ENCODE measurements around the gene DAB1.
A peak's percentile ranks its signal among the peaks of the same experiment; 100 is the strongest.

Gene DAB1

DNA sequence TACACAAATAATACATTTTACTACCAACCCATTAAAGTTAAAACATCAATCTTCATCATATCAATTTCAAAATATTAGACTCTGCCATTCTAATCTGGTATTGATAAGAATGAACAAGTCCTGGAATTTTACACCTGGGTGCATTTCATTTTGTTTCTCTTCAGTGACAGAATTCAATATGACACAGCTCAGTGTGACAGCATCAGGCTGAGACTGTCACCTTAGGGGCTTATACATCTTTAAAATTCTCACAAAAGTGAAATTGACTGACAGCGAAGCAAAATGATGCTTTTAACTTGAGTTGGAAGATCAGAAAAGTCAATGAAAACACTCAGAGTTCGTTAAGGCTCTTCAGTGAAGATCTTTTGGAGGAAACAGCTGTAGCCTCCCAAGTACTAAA is 213.0 kb downstream of the DAB1 start:
- no peak for DNase-seq

DNA sequence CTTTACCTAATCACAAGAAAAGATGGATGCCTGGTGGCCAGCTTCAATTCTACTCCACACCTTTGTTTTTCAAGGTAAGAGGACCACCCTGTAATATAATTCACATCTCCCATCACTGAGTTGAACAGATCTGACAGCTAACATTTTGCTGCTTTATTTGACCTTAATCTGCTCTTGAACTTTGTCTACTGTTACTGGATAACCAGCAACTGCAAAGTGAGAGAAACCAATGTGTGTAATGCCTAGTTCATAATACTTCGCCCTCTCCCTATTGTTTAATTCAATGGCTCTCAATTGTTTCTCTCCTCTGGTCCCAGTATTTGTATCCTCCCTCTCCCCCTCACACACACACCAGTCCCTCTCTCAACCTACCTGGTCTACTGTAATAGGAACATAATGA is 214.4 kb downstream of the DAB1 start:
- DNase-seq = no peak

DNA sequence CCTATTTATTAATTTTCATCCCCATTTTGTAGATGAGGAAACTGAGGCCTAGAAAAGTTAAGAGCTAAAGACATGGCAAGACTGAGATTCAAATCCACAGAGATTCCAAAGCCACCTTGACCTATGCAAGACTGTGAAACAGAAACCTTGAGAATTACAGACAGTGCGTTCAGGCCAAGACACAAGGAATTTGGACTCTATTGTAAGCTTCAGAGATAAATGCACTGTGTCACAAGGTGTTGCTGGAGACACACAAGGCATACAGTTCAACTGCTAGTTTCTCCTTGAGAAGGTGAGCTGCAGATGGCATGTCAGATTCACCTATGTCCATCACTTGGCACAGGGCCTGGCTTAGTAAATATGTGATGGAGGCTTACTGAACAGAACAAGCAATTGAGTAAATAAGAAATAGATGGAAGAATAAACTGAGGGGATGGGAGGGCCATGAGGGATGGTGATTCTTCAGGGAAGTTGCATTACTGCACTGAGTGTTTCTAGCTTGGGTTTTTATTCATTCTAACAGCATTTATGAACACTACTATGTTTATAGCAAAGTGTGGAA is 215.0 kb downstream of the DAB1 start:
- DNase-seq = no peak

DNA sequence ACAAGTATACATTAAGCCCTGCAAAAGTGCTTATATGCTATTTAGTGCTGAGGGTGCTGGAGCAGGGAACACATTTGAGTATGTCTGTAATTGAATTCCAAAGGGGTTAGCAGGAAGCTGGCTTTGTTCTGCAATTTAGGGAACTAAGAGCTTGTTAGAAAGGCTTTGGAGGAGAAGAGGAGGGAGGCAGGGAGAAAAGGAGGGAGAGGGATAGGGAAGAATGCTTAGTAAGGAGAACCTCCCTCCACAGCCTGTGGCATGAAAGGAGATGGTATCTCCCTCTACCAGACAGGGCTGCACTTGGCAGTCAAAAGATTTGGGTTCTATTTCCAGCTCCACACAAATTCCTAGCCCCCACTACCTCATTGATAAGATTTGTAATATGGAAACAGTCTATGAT is 217.8 kb downstream of the DAB1 start:
- DNase-seq = no peak

DNA sequence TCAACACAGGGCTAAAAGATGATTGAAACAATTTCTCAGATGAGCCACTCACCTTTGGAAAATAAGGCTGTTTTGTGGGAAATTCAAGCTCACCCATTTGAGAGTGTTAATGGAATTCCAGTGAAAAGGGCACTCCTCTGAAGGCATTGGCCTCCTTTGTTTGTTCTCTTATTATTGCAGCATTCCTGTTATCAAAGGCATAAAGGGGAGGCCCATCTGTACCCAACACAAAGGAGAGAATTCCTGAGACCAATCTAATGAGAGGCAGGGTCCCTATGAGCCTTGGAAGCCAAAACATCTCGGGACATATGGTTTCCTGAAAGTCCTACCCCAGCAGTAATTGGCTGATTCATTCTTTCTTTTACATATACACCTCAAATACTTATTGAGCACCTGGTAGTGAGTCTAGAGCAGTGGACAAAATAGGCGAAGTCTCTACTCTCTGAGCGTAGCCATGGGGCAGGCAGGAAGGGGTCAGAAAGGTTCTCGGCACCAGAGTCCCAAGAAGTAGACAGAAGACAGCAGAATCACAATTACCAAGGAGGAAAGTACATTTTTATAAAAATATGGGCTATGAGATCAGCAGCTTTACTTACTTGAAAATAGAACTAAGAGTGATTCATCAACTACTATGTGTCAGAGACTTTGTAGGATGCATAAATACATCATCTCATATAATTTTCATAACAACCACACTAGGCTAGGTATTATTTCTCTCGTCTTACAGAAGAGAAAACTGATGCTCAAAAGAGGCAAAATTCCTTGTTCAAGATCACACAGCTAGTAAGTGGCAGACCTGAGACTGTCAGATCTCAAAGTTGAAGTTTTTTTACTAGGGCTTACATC is 218.7 kb downstream of the DAB1 start:
- DNase-seq = no peak

DNA sequence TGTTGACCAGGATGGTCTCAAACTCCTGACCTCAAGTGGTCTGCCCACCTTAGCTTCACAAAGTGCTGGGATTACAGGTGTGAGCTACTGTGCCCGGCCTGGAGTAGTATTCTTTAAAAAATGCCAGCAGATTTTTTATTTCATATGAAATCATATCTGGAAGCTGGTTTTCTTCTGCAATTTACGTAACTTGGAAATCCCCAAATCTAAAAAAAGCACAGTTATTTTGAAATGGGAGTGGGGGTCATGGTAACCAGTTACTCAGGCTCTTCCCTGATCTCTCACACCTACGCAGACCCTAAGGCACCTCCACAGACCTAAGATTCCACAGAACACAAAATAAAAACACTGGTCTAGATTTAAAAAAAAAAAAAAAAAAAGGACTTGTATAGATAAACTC is 219.8 kb downstream of the DAB1 start:
- no peak for DNase-seq

DNA sequence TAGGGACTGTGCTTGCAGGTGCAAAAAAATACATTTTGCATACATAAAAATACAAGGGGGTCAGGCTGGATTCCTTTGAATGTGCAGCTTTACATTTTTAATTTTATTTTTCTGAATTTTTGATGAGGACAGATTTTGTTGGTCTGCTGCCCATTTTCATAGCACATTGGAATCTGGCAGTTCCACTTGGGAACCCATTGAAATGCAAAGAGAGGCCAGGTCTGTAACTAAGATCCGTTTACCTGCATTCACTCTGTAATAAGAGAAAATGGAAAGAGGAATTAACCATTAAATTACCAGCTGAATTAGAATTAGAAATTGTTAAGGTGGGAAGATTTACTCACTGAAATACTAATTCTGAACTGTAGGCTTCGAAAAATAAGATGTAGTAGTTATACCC is 221.6 kb downstream of the DAB1 start:
- no peak for DNase-seq

DNA sequence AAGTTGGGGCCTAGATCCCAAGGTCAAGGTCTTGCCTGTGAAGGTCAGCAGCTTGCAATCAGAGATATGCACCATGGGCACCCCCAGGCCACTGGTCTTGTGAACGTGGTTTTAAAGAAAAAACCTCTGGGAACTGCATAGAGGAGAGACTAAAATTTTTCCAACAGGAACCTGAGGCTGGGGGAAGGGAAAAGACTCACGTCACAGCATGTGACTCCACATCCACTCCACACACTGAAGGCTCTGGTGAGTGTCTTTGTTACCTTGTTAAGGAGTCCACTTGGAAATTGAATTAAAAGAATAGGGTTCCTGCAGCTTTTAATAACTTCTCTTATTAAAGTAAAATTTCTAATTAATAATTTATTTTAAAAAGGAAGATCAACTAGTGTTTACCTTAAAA is 224.9 kb downstream of the DAB1 start:
- DNase-seq = no peak

DNA sequence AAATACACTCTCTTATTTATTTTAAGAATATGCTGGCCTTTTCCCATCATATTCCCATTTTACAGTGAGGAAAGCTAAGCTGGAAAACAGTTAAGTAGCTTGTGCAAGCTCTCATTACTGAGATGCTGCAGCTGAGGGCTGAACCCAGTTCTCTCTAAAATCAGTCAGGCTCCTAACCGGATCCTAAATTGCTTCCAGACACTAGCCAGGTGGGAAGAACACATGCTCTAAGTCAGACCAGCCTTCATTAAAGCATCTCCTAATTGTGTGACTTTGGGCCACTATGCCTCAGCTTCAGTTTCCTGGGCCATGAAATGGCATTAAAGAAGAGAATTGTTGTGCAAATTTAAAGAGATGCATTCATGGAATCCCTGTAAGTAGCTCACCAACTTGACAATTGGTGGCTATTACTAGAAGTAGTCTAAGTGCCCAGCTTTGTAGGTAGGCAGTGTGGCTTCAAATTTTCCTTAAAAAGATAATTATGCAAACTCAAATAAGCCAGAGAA is 228.4 kb downstream of the DAB1 start:
- DNase-seq = no peak

DNA sequence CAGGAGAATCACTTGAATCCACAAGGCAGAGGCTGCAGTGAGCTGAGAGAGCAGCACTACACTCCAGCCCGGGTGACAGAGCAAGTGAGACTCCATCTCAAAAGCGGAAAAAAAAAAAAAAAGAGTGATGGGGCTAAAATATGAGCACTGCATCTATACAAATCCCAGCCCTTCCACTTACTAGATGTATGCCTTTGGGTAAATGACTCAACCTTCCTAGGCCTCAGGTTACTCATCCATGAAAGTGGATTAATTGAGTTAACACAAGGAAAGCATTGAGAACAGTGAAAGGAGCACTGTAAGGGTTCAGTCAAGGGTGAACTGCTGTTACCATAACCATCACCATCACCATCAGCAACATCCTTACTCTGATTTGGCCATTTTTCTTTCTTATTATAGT is 231.6 kb downstream of the DAB1 start:
- DNase-seq = no peak

DNA sequence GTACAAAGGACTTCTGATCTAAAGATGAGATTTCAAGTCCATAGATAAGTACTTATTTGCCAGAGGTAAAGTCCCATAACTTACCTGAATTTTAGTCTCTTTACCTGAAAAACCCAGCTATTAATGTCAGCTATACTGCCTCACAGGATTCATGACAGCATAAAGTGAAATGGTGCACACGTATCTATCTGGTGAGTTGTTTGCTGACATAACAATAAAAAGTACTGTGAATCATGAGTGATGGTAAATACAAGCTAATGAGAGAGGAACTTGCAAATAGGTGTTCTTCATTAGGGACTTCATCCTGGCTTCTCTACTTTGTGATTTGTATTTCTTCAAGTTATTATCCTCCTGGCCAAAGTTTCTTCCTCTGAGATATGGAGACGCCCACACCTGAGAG is 233.0 kb downstream of the DAB1 start:
- no peak for DNase-seq

DNA sequence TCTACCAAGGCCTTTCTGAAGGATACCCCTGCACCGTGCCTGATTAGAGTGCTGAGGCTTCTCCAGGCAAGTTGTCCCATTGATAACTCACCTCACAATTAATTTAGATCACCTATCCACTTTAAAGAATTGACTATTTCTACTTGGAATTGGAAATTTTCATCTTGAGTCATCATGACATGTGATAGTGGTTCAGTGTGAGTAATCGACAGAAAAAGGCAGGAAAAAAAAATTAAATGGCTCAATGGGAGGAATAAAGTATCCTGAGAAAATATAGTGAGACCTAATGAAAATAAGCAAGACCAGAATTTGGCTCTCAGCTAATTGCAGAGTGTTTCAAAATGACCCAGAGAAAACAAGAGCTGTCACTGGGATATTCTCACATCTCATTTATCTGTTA is 235.7 kb downstream of the DAB1 start:
- DNase-seq = no peak

DNA sequence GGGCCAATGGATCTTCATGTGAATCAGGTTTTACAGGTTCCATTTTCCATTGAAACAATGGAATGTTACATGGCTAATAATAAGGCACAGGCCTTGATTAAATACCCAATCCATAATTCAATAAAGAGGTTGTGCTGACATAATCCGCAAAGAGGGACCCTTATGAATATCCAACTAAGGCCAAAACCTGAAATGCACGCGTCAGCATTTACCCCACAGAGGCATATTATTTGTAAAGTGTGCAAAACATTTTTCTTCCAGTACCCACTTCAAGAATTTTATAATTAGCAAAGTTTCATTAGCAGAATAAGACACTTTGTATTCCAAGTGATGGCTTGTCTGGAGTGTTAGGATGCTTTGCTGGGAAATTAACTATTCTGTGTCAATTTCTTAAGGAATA is 237.4 kb downstream of the DAB1 start:
- no peak for DNase-seq

DNA sequence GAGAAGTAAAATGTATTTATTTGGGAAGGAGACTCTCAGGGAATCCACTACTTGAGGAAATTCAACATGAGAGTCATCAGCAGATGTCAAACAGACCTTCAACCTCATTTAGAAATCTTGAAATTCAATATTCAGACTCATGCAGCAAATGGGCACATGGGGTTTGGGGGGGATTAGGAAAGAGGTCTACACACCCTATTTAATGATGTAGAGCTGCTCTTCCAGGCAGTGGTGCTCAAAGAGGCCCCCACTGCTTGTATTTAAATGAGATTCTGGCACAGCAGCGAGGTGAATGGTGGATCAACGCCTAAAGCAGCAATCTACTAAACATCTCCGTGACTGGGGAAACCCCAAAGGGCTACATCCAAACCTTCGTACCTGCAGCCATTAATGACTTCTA is 244.9 kb downstream of the DAB1 start:
- DNase-seq = no peak

DNA sequence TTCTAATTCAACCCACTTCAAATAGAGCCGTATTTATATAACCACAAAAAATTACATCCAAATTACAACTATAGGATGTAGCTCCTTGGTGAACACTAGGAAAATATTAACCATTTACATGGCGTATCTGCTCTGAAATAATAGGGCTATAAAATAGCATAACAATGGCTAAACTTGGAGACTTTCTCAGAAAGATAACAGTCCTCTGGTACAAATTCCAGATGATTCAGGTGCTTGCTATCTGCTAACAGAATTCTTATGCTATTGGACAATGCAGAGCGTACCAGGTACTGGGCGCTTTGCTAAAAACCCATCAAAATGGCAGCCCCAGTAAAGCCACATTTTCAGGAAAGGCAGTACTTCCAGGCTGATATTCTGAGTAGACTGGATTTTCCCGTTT is 248.4 kb downstream of the DAB1 start:
- no peak for DNase-seq

DNA sequence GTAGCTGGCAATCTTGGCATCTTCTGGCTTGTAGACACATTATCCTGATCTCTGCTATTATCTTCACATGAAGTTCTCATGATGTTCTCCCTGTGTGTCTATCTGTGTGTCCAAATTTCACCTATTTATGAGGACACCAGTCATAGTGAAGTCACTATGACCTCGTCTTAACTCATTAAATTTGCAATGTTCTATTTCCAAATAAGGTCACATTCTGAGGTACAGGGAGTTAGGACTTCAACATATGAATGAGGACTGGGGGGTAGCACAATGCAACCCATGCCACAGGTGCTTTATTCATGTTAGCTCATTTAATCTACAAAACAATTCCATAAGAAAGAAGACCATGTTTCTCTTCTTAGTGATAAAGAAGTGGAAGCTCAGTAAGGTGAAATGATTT is 251.8 kb downstream of the DAB1 start:
- DNase-seq = no peak

DNA sequence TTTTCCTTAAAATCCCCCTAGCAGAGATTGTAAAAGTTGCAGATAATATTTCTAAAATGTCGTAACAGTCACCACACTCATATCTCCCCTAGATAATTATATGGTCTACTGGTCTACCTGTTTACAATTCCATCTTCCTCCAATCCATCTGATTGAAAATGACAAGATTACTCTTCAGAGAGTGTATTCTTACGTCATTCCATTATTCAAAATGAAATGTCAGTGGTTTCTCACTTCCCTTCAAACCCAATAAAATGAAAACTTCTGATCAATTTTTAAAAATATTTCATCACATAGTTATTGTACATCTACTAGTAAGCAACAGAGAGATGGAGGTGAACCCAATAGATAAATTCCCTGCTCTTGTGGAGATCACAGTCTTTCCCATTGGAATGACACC is 255.9 kb downstream of the DAB1 start:
- DNase-seq = no peak

DNA sequence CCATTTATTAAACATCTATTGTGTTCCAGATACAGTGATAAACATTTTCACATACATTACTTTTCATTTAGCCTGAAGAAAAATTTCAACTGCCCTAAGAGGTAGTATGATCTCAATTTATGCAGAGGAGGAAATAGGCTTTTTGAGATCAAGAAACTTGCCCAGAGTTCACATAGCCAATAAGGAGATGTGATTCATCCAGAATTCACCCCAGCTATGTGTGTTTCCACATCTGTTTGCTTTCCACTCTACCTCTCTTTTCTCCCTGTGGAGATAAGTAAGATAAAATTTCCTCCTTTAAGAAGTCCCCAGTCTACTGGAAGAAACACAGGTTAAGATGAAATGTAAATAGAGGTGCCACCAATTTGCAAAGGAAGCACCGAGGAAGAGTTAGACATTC is 258.3 kb downstream of the DAB1 start:
- DNase-seq = no peak

DNA sequence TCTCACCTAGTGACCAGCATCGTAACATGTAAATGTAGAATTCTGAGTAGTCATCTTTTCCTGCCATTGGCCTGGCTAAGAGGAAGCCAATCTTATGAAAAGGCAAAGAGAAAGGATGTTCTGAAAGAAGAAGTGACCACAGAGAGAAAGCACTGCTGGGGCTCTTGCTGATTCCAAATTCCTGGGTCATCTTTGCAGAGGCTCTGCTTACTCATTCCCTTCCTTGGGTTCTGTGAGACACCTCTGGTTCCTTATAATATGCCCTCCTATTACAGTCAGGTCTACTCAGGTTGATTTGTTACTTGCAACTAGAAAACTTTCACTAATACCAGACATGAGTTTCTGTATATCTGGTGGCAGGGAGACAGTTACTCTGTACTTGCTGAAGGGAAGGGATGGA is 259.3 kb downstream of the DAB1 start:
- DNase-seq = no peak

DNA sequence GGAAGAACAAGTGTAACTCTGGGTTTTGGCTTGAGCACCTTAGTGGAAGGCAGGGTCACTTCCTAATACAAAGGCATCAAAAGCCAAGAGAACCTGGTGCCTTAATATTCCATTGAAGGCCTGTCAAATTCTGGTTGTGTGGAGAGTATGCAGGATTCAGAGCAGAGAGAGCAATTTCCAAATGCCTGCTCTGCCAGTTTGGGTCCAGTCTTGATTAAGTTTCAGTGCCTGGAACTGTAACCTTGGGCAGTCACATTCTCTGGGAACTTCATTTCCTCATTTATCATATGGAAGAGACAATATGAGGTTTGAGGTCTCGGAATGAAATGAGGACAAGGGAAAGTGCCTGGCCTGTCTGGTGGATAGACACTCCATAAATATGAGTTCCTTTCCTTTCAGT is 260.1 kb downstream of the DAB1 start:
- no peak for DNase-seq

DNA sequence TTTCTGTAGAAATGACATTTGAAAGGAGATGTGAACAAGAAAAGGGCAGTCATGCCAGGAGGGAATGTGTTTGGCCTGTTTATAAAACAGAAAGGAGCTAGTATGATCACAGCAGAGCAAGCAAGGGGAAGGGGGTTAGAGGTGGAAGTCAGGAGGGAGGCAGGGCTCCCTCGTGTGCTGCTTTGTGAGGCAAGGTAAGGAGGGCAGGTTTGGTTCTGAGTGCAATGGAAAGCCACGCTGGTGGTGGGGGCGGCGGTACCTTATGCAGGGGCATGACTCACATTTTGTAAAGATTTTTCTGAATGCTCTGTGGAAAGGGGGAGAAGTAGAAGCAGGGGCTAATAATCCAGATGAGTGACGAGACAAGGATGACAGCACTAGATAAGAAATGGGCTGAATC is 260.5 kb downstream of the DAB1 start:
- DNase-seq = no peak

DNA sequence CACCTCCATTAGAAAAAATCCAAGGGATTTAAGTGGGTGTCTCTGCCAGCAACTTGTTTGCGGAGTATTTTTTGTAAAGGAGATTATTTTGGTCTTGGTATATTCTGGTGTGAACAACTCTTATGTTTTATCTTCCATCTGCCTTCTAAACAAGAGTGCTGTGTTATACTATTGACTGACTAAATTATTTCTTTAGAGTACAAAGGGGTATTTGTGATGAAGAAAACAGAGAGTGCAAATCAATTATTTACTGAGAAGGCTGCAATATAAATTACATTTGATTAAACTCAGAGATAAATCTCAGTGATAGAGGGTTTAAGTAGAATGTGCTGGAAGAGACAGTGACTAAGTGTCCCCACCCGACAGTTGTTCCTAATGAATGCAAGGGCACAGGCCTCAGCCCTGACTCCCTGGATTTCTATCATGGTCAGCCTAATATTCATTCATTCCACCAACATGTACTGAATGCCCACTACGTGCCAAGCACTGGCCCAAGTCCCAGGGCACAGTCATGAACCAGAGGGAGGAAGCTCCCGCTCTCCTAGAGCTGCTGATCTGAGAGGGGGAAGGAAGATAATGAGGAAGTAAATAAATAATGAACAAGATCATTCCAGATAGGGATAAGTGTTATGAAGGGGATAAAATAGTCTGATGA is 261.1 kb downstream of the DAB1 start:
- DNase-seq = no peak

DNA sequence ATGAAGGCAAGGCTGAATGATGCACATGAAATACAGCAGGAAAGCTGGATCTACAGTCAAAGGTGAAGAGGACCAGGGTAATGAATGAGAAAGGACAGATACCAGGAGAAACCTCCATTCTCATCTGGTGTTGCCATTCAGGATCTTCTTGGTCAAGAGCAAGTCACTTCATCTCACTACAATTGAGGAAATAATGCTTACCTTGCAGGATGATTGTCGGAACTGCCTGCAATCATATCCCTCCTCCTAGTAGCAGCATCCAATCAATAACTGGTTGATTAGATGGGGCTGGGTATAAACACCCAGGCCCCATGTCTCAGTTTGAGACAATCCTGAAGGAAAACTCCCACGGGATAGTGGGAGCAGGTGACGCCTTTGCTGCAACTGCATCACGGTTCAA is 263.3 kb downstream of the DAB1 start:
- DNase-seq = no peak

DNA sequence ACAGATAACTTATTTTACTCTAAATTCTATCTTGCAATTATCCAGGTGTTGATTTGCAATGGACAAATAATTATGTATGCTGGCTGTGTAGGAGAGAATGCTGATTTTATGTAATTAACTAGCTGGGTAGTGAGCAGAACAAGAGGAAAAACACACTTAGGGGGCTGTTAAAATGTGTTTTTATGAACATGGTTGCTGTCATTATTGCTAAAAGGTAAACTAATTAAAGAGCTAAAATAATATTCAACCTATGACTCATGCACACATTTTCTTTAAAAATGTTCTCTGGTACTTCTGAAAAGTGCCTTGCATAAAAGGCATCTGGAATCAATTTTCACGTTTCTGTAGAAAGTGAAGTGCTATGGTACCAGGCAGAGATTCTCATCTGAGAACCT is 265.3 kb downstream of the DAB1 start:
- peak in 1 of 3 experiments; percentile 15 for DNase-seq
